Measurements from ENCODE around the gene KRT36. TPM values are rescaled to one million over a fixed set of nuclear protein-coding genes. Genes with fewer than 3 reads are reported as not detected.

The KRT36 gene
- total RNA-seq, 1 experiment from 2014 or later = not detected

GRCh38 chr17:41486809-41487530 is 2.7 kb downstream of the KRT36 start:
- no peaks in the 10 kb centered on the region for H3F3A ChIP-seq (ENCODE audit: low read length, unreplicated experiment)
- H3K4me1 ChIP-seq (ENCODE audit: insufficient read depth, low read length) = peaks cover 6% of the 10 kb centered on the region; the same call in 1 of the 2 replicates
- no peak overlapping the region for H3K4me3 ChIP-seq (ENCODE audit: low read length)
- H3K9me3 ChIP-seq (ENCODE audit: low read length) = no peaks in the 10 kb centered on the region
- no peaks in the 10 kb centered on the region for H3K9me2 ChIP-seq (replicated peaks; ENCODE audit: low read length)
- no TSS peak for BruUV-seq (replicated peaks)
- POLR2A ChIA-PET (ENCODE audit: unreplicated experiment) = no interaction called here
- CTCF ChIA-PET = no interaction called here
- no peak overlapping the region for H3K4me2 ChIP-seq (ENCODE audit: low read length)
- no peak for ATAC-seq
- no peak overlapping the region for H3K27ac ChIP-seq (ENCODE audit: low read length)
- H3K79me2 ChIP-seq (ENCODE audit: low read length) = no peaks in the 10 kb centered on the region
- intact Hi-C loops (cut with micrococcal nuclease) = no loop called here
- H3K27me3 ChIP-seq (ENCODE audit: low read length) = no peaks in the 10 kb centered on the region
- no peaks in the 10 kb centered on the region for H4K20me1 ChIP-seq (ENCODE audit: low read length)
- DNase-seq = no peak
- H3K36me3 ChIP-seq (ENCODE audit: low read depth, low read length) = no peaks in the 10 kb centered on the region
- H2AFZ ChIP-seq (ENCODE audit: low read length) = no peak overlapping the region
- H3K9ac ChIP-seq (ENCODE audit: low read length) = no peak overlapping the region
- TF ChIP-seq EZH2phosphoT487 (IDR thresholded peaks at IDR 0.05; ENCODE audit: borderline replicate concordance, low read length) (no peak), EZH2 (IDR thresholded peaks at IDR 0.05; ENCODE audit: low read length, unreplicated experiment) (no peak), CTCF (conservative IDR thresholded peaks at IDR 0.05; ENCODE audit: low read depth, low read length) (peak; percentile 46; the same call in 1 of the 2 replicates)

- Histone ChIP-seq H4K20me1 (ENCODE audit: low read length) (no peaks in the 10 kb centered on the region), H3K4me2 (ENCODE audit: low read length) (no peak overlapping the region), H3K27me3 (ENCODE audit: low read length) (no peaks in the 10 kb centered on the region), H3K4me3 (ENCODE audit: low read length) (no peak overlapping the region), H3F3A (ENCODE audit: low read length, unreplicated experiment) (no peaks in the 10 kb centered on the region), H3K27ac (ENCODE audit: low read length) (no peak overlapping the region), H3K9me3 (ENCODE audit: low read length) (no peaks in the 10 kb centered on the region), H3K36me3 (ENCODE audit: low read depth, low read length) (no peaks in the 10 kb centered on the region), H3K79me2 (ENCODE audit: low read length) (no peaks in the 10 kb centered on the region), H2AFZ (ENCODE audit: low read length) (no peak overlapping the region), H3K9ac (ENCODE audit: low read length) (no peak overlapping the region), H3K9me2 (replicated peaks; ENCODE audit: low read length) (no peaks in the 10 kb centered on the region), H3K4me1 (ENCODE audit: insufficient read depth, low read length) (peaks cover 6% of the 10 kb centered on the region; the same call in 1 of the 2 replicates)
- BruUV-seq (replicated peaks) = no TSS peak
- no peak for ATAC-seq
- intact Hi-C loops (cut with micrococcal nuclease) = no loop called here
- ChIA-PET CTCF (no interaction called here), POLR2A (ENCODE audit: unreplicated experiment) (no interaction called here)
- no peak for DNase-seq
- no peak for TF ChIP-seq EZH2 (IDR thresholded peaks at IDR 0.05; ENCODE audit: low read length, unreplicated experiment)
- no peak for TF ChIP-seq CTCF (conservative IDR thresholded peaks at IDR 0.05; ENCODE audit: low read depth, low read length)
- no peak for TF ChIP-seq EZH2phosphoT487 (IDR thresholded peaks at IDR 0.05; ENCODE audit: borderline replicate concordance, low read length)
Measured at GRCh38 chr17:41486316-41486715, 3.4 kb downstream of the KRT36 start.
